ENCODE results near the gene LPP. TPM values are rescaled to one million over a fixed set of nuclear protein-coding genes. Genes with fewer than 3 reads are reported as not detected.

LPP gene
- total RNA-seq, 1 experiment from 2014 or later, result 120 TPM

DNA sequence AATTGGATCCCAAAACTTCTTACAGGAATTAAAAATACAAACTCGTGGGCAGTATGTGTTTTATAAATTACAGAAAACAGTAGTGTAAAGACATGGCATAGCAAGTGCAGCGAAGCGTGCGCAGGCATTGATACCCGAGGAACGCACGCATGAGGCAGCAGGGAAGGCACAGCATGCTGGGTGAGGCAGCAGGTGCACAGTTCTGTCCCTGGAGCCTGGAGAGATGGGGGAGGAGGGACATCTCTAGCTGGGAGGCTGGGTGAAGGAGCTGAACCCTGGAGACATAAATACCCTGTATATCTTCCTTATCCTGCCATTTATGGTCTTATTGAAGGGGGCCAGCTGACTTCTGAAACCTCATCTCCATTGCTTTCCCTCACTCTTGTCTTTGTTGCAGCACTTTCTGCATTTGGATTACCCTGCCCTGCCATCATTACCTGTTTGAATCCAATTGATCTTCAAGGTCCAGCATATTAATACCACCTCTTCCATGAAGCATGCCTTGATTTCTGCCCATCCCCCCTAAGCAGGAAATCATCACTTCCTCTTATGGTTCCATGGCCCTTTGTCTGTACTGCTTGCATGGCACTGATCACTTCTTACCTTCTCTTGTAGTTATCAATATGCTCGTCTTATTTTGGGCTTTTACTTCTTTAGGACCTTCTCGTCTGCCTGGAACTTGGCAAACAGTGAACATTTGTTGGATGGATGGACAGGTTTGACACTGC lies 20.5 kb downstream of the LPP start:
- Mint-ChIP-seq H3K4me1 (ENCODE audit: low read depth, unreplicated experiment) (peaks cover 41% of the 10 kb centered on the region), H3K4me3 (ENCODE audit: unreplicated experiment) (no peak overlapping the region), H3K9me3 (ENCODE audit: unreplicated experiment) (no peaks in the 10 kb centered on the region), H3K27me3 (ENCODE audit: insufficient read depth, unreplicated experiment) (no peaks in the 10 kb centered on the region), H3K36me3 (ENCODE audit: insufficient read depth, unreplicated experiment) (peaks cover 39% of the 10 kb centered on the region), H3K27ac (ENCODE audit: unreplicated experiment) (peak overlapping the region; percentile 27)
- intact Hi-C loops (cut with micrococcal nuclease; ENCODE audit: unreplicated experiment), result no loop called here
- CTCF ChIA-PET, result no interaction called here
- no peaks in the 10 kb centered on the region for H3K9me3 ChIP-seq
- no TSS peak for BruUV-seq (replicated peaks)
- H3K4me1 ChIP-seq, result peaks cover 51% of the 10 kb centered on the region
- TF ChIP-seq, protein P1, sequence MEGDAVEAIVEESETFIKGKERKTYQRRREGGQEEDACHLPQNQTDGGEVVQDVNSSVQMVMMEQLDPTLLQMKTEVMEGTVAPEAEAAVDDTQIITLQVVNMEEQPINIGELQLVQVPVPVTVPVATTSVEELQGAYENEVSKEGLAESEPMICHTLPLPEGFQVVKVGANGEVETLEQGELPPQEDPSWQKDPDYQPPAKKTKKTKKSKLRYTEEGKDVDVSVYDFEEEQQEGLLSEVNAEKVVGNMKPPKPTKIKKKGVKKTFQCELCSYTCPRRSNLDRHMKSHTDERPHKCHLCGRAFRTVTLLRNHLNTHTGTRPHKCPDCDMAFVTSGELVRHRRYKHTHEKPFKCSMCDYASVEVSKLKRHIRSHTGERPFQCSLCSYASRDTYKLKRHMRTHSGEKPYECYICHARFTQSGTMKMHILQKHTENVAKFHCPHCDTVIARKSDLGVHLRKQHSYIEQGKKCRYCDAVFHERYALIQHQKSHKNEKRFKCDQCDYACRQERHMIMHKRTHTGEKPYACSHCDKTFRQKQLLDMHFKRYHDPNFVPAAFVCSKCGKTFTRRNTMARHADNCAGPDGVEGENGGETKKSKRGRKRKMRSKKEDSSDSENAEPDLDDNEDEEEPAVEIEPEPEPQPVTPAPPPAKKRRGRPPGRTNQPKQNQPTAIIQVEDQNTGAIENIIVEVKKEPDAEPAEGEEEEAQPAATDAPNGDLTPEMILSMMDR (IDR thresholded peaks at IDR 0.05; ENCODE audit: insufficient read depth in 1 of 2, low read depth in 1 of 2, low read length in 1 of 2, severe bottlenecking in 1 of 2, unreplicated experiment in 1 of 2), result no peak
- no peak for DNase-seq
- H3K27me3 ChIP-seq (replicated peaks; ENCODE audit: control insufficient read depth, insufficient read depth, low read length), result no peaks in the 10 kb centered on the region
- no peak overlapping the region for H3K4me3 ChIP-seq (ENCODE audit: low read depth, low read length)
- no peaks in the 10 kb centered on the region; the same call in 1 of the 2 replicates for H3K36me3 ChIP-seq (ENCODE audit: control insufficient read depth, insufficient read depth, low read length)
- POLR2A ChIA-PET, result no interaction called here

- H3K27me3 Mint-ChIP-seq (ENCODE audit: insufficient read depth, unreplicated experiment), result no peaks in the 10 kb centered on the region
- Histone ChIP-seq H3K4me1 (peaks cover 32% of the 10 kb centered on the region), H3K9me3 (no peaks in the 10 kb centered on the region), H3K36me3 (ENCODE audit: control insufficient read depth, insufficient read depth, low read length) (peaks cover 2% of the 10 kb centered on the region; the same call in 1 of the 2 replicates), H3K27me3 (replicated peaks; ENCODE audit: control insufficient read depth, insufficient read depth, low read length) (no peaks in the 10 kb centered on the region), H3K4me3 (ENCODE audit: low read depth, low read length) (no peak overlapping the region)
- POLR2A ChIA-PET, result no interaction called here
- no peak for DNase-seq
- CTCF ChIA-PET, result no interaction called here
- H3K9me3 Mint-ChIP-seq (ENCODE audit: unreplicated experiment), result no peaks in the 10 kb centered on the region
- peaks cover 33% of the 10 kb centered on the region for H3K36me3 Mint-ChIP-seq (ENCODE audit: insufficient read depth, unreplicated experiment)
- intact Hi-C loops (cut with micrococcal nuclease; ENCODE audit: unreplicated experiment), result no loop called here
- H3K27ac Mint-ChIP-seq (ENCODE audit: unreplicated experiment), result no peak overlapping the region
- TF ChIP-seq, protein P1 (IDR thresholded peaks at IDR 0.05; ENCODE audit: insufficient read depth in 1 of 2, low read depth in 1 of 2, low read length in 1 of 2, severe bottlenecking in 1 of 2, unreplicated experiment in 1 of 2), result no peak
- H3K4me1 Mint-ChIP-seq (ENCODE audit: low read depth, unreplicated experiment), result peaks cover 23% of the 10 kb centered on the region
- no TSS peak for BruUV-seq (replicated peaks)
- no peak overlapping the region for H3K4me3 Mint-ChIP-seq (ENCODE audit: unreplicated experiment)
Observed at GRCh38 chr3:188176476-188176875, 22.5 kb downstream of the LPP start.

DNA sequence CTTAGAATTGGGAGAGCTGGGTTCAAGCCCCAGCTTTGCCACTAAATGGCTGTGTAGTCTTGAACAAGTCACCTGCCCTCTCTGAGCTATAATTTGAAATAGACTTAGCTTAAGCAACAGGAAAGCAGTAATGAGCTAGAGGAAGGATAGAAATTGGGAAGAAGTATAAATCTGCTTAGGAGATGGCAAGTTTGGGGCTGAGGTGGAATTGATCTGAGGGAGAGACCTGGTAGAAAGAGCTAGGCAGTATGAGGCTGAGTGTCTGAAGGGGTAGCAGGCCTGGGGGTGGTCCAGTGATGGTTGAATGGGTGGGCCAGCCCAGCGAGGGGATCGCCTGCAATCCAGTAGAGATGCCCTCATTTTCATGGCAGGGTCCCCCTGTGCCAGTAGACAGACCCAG lies 22.9 kb downstream of the LPP start:
- Histone ChIP-seq H3K9me3 (no peaks in the 10 kb centered on the region), H3K4me3 (ENCODE audit: low read depth, low read length) (no peak overlapping the region), H3K27me3 (replicated peaks; ENCODE audit: control insufficient read depth, insufficient read depth, low read length) (no peaks in the 10 kb centered on the region), H3K36me3 (ENCODE audit: control insufficient read depth, insufficient read depth, low read length) (peaks cover 2% of the 10 kb centered on the region; the same call in 1 of the 2 replicates), H3K4me1 (peaks cover 28% of the 10 kb centered on the region; the same call in 1 of the 2 replicates)
- TF ChIP-seq, protein P1 (IDR thresholded peaks at IDR 0.05; ENCODE audit: insufficient read depth in 1 of 2, low read depth in 1 of 2, low read length in 1 of 2, severe bottlenecking in 1 of 2, unreplicated experiment in 1 of 2), result no peak
- peaks cover 21% of the 10 kb centered on the region for H3K4me1 Mint-ChIP-seq (ENCODE audit: low read depth, unreplicated experiment)
- ChIA-PET CTCF (no interaction called here), POLR2A (no interaction called here)
- DNase-seq, result no peak
- H3K27ac Mint-ChIP-seq (ENCODE audit: unreplicated experiment), result no peak overlapping the region
- H3K4me3 Mint-ChIP-seq (ENCODE audit: unreplicated experiment), result no peak overlapping the region
- H3K27me3 Mint-ChIP-seq (ENCODE audit: insufficient read depth, unreplicated experiment), result no peaks in the 10 kb centered on the region
- intact Hi-C loops (cut with micrococcal nuclease; ENCODE audit: unreplicated experiment), result no loop called here
- no TSS peak for BruUV-seq (replicated peaks)
- H3K9me3 Mint-ChIP-seq (ENCODE audit: unreplicated experiment), result no peaks in the 10 kb centered on the region
- H3K36me3 Mint-ChIP-seq (ENCODE audit: insufficient read depth, unreplicated experiment), result peaks cover 33% of the 10 kb centered on the region

Measured in Caco-2 (cell line).